Fibroblast of the aortic adventitia (primary cell): ENCODE results near the gene ALAS1. TPM values are rescaled to one million over a fixed set of nuclear protein-coding genes. Genes with fewer than 3 reads are reported as not detected.

Source experiments
- DNase-seq: peaks from one replicate; pipeline ENCODE4 v3.0.0-alpha.2; 2010; ENCODE audit warnings: low read depth
- H3K4me3 ChIP-seq: 2 replicates; pipeline ENCODE4 v1.5.1; 2011; ENCODE audit warnings: low read depth, mild to moderate bottlenecking, control low read depth, low read length, moderate library complexity
- total RNA-seq: library from RNA; depleted of rRNA; stranded (reverse); fragments of >200 nt; gene quantifications from 2 replicates; pipeline ENCODE4 v1.2.3, GENCODE V29; 2012; ENCODE audit warnings: low replicate concordance
- TF ChIP-seq, protein P1 (sequence below): IDR thresholded peaks from 2 replicates; pipeline ENCODE4 v1.5.1; 2011; ENCODE audit warnings: mild to moderate bottlenecking, low read length, control low read depth, inconsistent platforms; ENCODE audit not compliant: insufficient read depth

The ALAS1 gene
- total RNA-seq, 1 donor = 40.8 TPM

DNA sequence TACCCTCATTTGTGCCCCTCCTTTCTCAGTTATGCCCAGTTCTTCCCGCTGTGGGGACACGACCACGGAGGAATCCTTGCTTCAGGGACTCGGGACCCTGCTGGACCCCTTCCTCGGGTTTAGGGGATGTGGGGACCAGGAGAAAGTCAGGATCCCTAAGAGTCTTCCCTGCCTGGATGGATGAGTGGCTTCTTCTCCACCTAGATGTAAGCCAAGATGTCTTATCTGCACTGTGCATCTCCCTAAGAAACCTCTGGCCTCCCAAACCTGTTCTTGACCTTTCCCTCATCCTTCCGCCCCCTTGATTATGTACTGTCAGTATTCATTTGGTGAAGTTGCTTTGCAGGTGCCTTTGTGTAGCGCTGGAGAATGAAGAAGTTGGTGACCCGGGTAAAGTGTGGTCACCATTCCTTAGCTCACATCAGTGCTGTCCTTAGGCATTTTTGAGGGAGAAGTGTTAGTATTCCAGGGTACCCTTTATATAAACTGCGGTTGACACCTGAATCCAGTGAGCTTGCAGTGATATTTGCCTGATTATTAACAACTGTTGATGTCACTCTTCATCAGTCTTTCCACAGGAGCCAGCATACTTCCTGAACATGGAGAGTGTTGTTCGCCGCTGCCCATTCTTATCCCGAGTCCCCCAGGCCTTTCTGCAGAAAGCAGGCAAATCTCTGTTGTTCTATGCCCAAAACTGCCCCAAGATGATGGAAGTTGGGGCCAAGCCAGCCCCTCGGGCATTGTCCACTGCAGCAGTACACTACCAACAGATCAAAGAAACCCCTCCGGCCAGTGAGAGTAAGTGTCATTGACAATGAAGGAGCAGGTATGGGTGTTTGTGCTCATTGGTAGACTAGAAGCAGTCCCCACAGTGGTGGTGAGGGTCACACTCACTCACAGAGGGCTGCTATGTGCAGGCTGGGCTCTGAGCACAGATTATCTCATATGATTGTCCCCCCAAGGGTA lies 966 bp downstream of the ALAS1 start:
- H3K4me3 ChIP-seq = peak overlapping the region; percentile 86
- no peak for DNase-seq
- TF ChIP-seq, protein P1, sequence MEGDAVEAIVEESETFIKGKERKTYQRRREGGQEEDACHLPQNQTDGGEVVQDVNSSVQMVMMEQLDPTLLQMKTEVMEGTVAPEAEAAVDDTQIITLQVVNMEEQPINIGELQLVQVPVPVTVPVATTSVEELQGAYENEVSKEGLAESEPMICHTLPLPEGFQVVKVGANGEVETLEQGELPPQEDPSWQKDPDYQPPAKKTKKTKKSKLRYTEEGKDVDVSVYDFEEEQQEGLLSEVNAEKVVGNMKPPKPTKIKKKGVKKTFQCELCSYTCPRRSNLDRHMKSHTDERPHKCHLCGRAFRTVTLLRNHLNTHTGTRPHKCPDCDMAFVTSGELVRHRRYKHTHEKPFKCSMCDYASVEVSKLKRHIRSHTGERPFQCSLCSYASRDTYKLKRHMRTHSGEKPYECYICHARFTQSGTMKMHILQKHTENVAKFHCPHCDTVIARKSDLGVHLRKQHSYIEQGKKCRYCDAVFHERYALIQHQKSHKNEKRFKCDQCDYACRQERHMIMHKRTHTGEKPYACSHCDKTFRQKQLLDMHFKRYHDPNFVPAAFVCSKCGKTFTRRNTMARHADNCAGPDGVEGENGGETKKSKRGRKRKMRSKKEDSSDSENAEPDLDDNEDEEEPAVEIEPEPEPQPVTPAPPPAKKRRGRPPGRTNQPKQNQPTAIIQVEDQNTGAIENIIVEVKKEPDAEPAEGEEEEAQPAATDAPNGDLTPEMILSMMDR = no peak

DNA sequence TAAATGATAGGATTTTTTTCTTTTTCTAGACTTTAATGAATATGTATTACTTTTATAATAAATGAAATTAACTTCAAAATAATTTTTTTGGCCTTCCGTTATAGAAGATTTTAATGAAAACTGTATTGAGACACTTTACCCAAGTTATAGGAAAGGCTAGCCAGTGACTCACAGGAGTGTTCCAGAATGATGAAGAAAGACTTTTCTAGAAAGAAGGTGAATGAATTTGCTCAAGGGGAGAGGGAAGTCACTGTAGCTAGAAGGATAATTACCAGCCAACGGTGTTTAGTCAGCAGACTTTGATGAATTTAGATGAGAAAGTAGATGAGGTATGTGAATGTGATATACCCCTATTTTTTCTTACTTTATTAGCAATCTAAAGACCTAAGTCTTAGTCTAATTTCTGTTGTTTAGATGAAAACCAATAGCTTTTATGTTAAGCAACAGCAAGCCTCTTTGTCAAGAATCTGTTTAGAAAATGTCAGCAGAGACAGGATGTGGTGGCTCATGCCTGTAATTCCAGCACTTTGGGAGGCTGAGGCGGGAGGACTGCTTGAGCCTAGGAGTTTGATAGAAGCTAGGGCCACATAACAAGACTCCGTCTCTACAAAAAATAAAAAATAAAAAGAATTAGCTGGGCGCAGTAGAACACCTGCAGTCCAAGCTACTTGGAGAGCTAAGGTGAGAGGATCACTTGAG lies 3.2 kb downstream of the ALAS1 start:
- no peak for DNase-seq
- TF ChIP-seq, protein P1 = no peak
- no peak overlapping the region for H3K4me3 ChIP-seq

GRCh38 chr3:52202384-52203077 lies 4.6 kb downstream of the ALAS1 start:
- DNase-seq = no peak
- TF ChIP-seq, protein P1 = no peak

DNA sequence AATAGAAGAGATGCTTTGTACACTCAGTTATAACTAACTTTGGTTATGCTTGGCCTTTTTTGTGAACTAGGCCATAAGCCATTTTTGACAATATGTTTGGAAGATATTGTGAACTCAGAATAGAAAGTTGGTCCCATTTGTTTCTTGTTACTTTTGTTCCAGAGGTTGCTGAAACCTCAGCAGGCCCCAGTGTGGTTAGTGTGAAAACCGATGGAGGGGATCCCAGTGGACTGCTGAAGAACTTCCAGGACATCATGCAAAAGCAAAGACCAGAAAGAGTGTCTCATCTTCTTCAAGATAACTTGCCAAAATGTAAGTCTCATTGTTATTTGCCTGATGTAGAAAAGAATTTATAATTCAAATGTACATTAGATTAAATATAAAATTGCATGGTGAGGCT lies 5.7 kb downstream of the ALAS1 start:
- no peak for DNase-seq
- no peak overlapping the region for H3K4me3 ChIP-seq
- TF ChIP-seq, protein P1 = no peak

More at GRCh38 chr3:52202384-52203077, 4.6 kb downstream of the ALAS1 start:
- H3K4me3 ChIP-seq = no peak overlapping the region

DNA sequence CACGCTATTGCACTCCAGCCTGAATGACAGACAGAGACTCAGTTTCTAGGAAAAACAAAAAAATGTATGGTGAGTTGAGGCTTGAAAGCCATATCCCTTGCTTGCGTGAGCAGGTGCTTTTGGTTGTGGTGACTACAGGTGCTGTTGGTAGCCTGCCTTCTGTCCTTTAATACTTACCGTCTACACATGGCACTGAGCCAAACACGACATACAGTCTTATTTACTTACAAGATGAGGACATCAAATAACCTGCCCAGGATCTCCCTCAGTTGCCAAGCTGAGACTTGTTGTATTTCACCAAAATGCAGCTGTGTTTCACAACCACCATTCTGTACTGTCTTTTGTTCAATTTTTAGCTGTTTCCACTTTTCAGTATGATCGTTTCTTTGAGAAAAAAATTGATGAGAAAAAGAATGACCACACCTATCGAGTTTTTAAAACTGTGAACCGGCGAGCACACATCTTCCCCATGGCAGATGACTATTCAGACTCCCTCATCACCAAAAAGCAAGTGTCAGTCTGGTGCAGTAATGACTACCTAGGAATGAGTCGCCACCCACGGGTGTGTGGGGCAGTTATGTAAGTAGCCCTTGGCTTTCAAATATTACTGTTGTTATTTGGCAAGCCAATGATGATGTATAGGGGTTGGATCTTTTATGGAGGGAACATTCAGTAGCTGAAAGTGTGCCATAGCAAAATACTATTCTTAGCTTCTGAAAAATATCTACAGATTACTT lies 6.5 kb downstream of the ALAS1 start:
- H3K4me3 ChIP-seq = no peak overlapping the region
- no peak for DNase-seq
- TF ChIP-seq, protein P1 = no peak
